Kidney (tissue), 14 donors: Measurements from ENCODE around the gene PRKCZ. TPM values are rescaled to one million over a fixed set of nuclear protein-coding genes. Genes with fewer than 3 reads are reported as not detected.

ENCODE experiments used
- DNase-seq, 5 donors: peaks; one replicate each; pipeline ENCODE4 v3.0.0-alpha.2; 2013 to 2020
- FAIRE-seq: peaks from 2 replicates; lab custom pipeline; 2012; peaks lifted over from hg19 to GRCh38; lab: Jason Lieb, UNC
- H3K27ac ChIP-seq, 2 donors: one replicate each; pipeline ENCODE4 v1.7.0; 2013; ENCODE audit warnings: low read depth in 2 of 2, low read length in 2 of 2, inconsistent platforms in 1 of 2
- H3K27me3 ChIP-seq: one replicate; pipeline ENCODE4 v1.7.1; 2013; ENCODE audit warnings: low read length, inconsistent platforms; ENCODE audit not compliant: control insufficient read depth, insufficient read depth
- H3K36me3 ChIP-seq, 3 donors: one replicate each; pipeline versions ENCODE4 v1.7.0 to v1.7.1; 2013; ENCODE audit warnings: low read length in 3 of 3, control low read depth in 1 of 3, inconsistent platforms in 1 of 3; ENCODE audit not compliant: insufficient read depth in 3 of 3, control insufficient read depth in 2 of 3
- H3K4me1 ChIP-seq, 3 donors: one replicate each; pipeline versions ENCODE4 v1.7.0 to v1.7.1; 2013; ENCODE audit warnings: low read length in 3 of 3, inconsistent platforms in 1 of 3, low read depth in 1 of 3; ENCODE audit not compliant: control insufficient read depth in 2 of 3, insufficient read depth in 2 of 3
- H3K4me3 ChIP-seq, 3 donors: one replicate each; pipeline versions ENCODE4 v1.7.0 to v1.8.1; 2013; ENCODE audit warnings: low read length in 3 of 3, control low read depth in 1 of 3, inconsistent platforms in 1 of 3
- H3K9ac ChIP-seq, 3 donors: one replicate each; pipeline versions ENCODE4 v1.7.0 to v1.7.1; 2013; ENCODE audit warnings: low read length in 3 of 3, control low read depth in 1 of 3, inconsistent platforms in 1 of 3
- H3K9me3 ChIP-seq, 3 donors: one replicate each; pipeline versions ENCODE4 v1.7.0 to v1.7.1; 2013; ENCODE audit warnings: low read length in 3 of 3, control low read depth in 1 of 3, inconsistent platforms in 1 of 3; ENCODE audit not compliant: control insufficient read depth in 2 of 3, insufficient read depth in 1 of 3
- CTCF ChIP-seq: IDR thresholded peaks from 3 replicates; pipeline ENCODE4 v1.5.1; 2012; ENCODE audit warnings: mild to moderate bottlenecking, moderate library complexity, borderline replicate concordance; ENCODE audit not compliant: insufficient read depth; ENCODE audit errors: extremely low read depth
- intact Hi-C: fragments of 100-400 bp; cut with DNase I; formaldehyde crosslinking; loops from one replicate; pipeline ENCODE4 v1.11.1; 2022
- polyA plus RNA-seq: library from polyadenylated mRNA; stranded (reverse); fragments of 350-450 nt; fragmentation: Illumina TruSeq; extraction: RNeasy Lipid Tissue Mini Kit (QIAGEN cat#74804); gene quantifications from one replicate; pipeline ENCODE4 v1.2.3, GENCODE V29; 2014; ENCODE audit warnings: low read depth, low replicate concordance; ENCODE audit not compliant: insufficient read depth
- total RNA-seq: library from RNA; stranded (reverse); fragmentation: NEBNext Ultra II Directional; extraction: Animal tissue kit (Norgen Biotek cat#: 25700); gene quantifications from one replicate; pipeline ENCODE4 v1.2.1, GENCODE V29; 2021
- donor health status: control.
- donor health status: control.
- donor health status: control.
- donor health status: control.
- donor health status: control.
- donor health status: DM: yes; HTN: yes; CAD: no.
- donor health status: Normal renal cell carcinoma (clear cell type).

PRKCZ gene
- total and polyA plus RNA-seq, 2 donors from 2014 or later: 24.7 to 42.4 TPM

GRCh38 chr1:2046174-2046917 is 3.9 kb upstream of the PRKCZ start:
- no peak for FAIRE-seq
- intact Hi-C loops: loop anchor here (10.0 kb wide), 1 partner anchor 92 kb away; no protein-coding TSS in a partner anchor
- Histone ChIP-seq H3K4me3 (no peak overlapping the region), H3K27ac (no peak overlapping the region), H3K27me3 (peaks cover 2% of the 10 kb centered on the region), H3K9me3 (no peaks in the 10 kb centered on the region), H3K4me1 (peaks cover 2 to 18% (median 5%) of the 10 kb centered on the region in 3 donors), H3K9ac (no peak overlapping the region), H3K36me3 (no peaks in the 10 kb centered on the region)
- TF ChIP-seq CTCF: peak; percentile 75
- DNase-seq: peak in 4 of 5 donors; percentile 70 to 87 (median 78)

GRCh38 chr1:2046953-2047748 is 3.1 kb upstream of the PRKCZ start:
- Histone ChIP-seq H3K9ac (no peak overlapping the region), H3K36me3 (no peaks in the 10 kb centered on the region), H3K27ac (peak overlapping the region in 1 of 2 donors; percentile 43), H3K27me3 (peaks cover 2% of the 10 kb centered on the region), H3K4me1 (peaks cover 2 to 22% (median 5%) of the 10 kb centered on the region in 3 donors), H3K9me3 (no peaks in the 10 kb centered on the region), H3K4me3 (no peak overlapping the region)
- DNase-seq: peak in 1 of 5 donors; percentile 49
- no peak for FAIRE-seq
- intact Hi-C loops: loop anchor here (10.0 kb wide), 1 partner anchor 92 kb away; no protein-coding TSS in a partner anchor
- no peak for TF ChIP-seq CTCF

- H3K9ac ChIP-seq: no peak overlapping the region
- H3K27me3 ChIP-seq: peaks cover 2% of the 10 kb centered on the region
- intact Hi-C loops: loop anchor here (10.0 kb wide), 1 partner anchor 93 kb away; no protein-coding TSS in a partner anchor
Measured at GRCh38 chr1:2047749-2048729, 2.2 kb upstream of the PRKCZ start.

More at GRCh38 chr1:2047749-2048729, 2.2 kb upstream of the PRKCZ start:
- Histone ChIP-seq H3K4me3 (no peak overlapping the region), H3K36me3 (no peaks in the 10 kb centered on the region), H3K4me1 (peaks cover 2 to 24% (median 5%) of the 10 kb centered on the region in 3 donors), H3K27ac (no peak overlapping the region), H3K9me3 (no peaks in the 10 kb centered on the region)
- FAIRE-seq: no peak
- no peak for TF ChIP-seq CTCF
- peak in 1 of 5 donors; percentile 60 for DNase-seq
